HL-60 (cell line): Measurements from ENCODE around the gene SPDYE2B.
"Not testable (repeated sequence)": the region's sequence is repeated elsewhere in the genome, so short reads cannot be mapped to it uniquely, and the experiment has no call there.

ENCODE experiments used
- POLR2AphosphoS5 ChIP-seq: IDR thresholded peaks from 2 replicates; pipeline ENCODE4 v1.6.1; 2012; ENCODE audit warnings: low read depth
- TF ChIP-seq, protein P1 (sequence below): IDR thresholded peaks from one replicate; pipeline ENCODE4 v1.5.1; 2011; ENCODE audit warnings: low read length, control low read depth, inconsistent platforms; ENCODE audit not compliant: insufficient read depth

DNA sequence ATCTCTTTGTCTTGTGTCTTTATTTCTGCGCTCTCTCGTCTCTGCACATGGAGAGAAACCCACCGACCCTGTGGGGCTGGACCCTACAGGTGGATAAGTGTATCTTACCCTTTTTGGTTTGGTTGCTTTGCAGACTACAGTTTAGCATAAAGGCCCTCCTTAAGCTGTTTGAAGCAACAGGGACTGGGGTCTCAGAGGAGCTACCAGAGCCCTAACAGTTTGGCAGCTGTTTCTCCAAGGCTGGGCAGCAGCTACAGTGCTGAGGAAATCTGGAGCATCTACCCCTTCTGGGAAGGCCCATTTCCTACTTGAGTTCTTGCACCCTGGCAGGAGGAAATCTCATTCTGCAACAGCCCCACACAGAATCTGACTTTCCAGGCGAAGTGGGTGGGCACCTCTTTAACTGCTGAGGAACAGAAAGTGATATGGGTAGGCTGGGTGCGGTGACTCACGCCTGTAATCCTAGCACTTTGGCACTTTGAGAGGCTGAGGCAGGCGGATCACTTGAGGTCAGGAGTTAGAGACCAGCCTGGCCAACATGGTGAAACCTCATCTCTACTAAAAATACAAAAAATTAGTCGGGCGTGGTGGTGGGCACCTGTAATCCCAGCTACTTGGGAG lies 23.4 kb downstream of the SPDYE2B start:
- TF ChIP-seq, protein P1, sequence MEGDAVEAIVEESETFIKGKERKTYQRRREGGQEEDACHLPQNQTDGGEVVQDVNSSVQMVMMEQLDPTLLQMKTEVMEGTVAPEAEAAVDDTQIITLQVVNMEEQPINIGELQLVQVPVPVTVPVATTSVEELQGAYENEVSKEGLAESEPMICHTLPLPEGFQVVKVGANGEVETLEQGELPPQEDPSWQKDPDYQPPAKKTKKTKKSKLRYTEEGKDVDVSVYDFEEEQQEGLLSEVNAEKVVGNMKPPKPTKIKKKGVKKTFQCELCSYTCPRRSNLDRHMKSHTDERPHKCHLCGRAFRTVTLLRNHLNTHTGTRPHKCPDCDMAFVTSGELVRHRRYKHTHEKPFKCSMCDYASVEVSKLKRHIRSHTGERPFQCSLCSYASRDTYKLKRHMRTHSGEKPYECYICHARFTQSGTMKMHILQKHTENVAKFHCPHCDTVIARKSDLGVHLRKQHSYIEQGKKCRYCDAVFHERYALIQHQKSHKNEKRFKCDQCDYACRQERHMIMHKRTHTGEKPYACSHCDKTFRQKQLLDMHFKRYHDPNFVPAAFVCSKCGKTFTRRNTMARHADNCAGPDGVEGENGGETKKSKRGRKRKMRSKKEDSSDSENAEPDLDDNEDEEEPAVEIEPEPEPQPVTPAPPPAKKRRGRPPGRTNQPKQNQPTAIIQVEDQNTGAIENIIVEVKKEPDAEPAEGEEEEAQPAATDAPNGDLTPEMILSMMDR, result not testable (repeated sequence)
- TF ChIP-seq POLR2AphosphoS5, result not testable (repeated sequence)
